ENCODE measurements around the gene ST6GALNAC3.
A peak's percentile ranks its signal among the peaks of the same experiment; 100 is the strongest.
"Not testable (repeated sequence)": the region's sequence is repeated elsewhere in the genome, so short reads cannot be mapped to it uniquely, and the experiment has no call there.

The ST6GALNAC3 gene

GRCh38 chr1:76109901-76110560 is 35.5 kb downstream of the ST6GALNAC3 start:
- DNase-seq = no peak

DNA sequence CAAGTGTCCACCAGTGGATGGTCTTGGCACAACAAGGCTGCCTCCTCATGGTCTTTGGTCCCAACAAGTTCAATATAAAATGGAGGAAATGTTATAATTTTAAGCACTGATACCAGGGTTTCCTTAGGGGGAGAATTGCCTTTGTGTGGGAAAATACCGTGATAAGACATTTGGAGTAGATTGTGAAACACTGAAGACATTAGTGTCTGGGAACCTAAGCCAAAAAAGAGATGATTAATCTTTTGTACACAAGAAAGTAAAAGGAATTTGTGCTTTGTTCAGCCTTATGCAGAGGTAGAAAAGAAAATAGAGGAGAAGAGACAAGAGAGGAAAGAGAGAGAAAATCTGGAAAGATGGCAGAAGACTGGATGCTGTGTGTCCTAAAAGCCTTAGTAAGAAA is 36.1 kb downstream of the ST6GALNAC3 start:
- no peak for DNase-seq

DNA sequence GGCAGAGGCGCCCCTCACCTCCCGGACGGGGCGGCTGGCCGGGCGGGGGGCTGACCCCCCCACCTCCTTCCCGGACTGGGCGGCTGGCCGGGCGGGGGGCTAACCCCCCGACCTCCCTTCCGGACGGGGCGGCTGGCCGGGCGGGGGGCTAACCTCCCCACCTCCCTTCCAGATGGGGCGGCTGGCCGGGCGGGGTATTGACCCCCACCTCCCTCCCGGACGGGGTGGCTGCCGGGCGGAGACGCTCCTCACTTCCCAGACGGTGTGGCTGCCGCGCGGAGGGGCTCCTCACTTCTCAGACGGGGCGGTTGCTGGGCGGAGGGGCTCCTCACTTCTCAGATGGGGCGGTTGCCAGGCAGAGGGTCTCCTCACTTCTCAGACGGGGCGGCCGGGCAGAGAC is 37.8 kb downstream of the ST6GALNAC3 start:
- not testable (repeated sequence) for DNase-seq

DNA sequence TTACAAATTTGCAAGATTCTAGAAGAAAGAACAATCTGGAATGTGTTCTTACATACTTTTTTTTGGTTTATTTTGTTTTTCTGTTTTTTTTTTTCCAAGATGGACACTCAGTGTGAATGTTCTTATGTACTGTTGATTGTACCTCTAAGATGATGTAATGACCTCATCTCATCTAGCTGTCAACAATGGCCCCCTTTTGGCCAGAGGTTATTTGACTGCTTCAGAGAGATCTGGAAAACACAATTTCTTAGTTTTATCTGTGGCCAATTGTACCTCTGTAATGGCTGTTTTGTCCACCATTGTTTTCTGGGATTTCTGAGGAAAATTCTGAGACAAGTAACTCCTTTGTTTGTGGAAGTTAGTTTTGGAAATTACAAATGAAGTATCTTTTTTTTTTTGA is 38.9 kb downstream of the ST6GALNAC3 start:
- no peak for DNase-seq

DNA sequence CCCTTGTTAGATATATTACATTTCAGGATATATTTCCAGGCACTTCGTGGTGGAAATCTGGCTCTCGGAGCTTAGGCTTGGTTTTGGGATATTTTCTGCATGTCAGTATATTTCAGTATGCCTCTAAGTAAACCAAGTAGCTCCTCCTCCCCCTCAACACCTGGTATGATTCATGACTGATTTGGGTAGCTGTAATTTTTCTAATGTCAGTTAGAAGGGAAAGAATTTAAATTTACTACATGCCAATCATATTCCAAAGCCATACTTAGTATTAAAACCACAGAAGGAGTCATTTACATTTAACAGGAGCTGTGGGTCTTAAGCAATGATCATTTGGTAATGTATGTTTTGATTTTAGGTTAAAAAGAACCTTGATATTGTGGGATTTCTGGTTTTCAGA is 40.6 kb downstream of the ST6GALNAC3 start:
- DNase-seq = no peak

- DNase-seq = no peak
Measured at GRCh38 chr1:76121850-76122249, 47.3 kb downstream of the ST6GALNAC3 start.

GRCh38 chr1:76122271-76122670 is 47.7 kb downstream of the ST6GALNAC3 start:
- DNase-seq = no peak

GRCh38 chr1:76123411-76124064 is 49.0 kb downstream of the ST6GALNAC3 start:
- DNase-seq = not testable (repeated sequence)

DNA sequence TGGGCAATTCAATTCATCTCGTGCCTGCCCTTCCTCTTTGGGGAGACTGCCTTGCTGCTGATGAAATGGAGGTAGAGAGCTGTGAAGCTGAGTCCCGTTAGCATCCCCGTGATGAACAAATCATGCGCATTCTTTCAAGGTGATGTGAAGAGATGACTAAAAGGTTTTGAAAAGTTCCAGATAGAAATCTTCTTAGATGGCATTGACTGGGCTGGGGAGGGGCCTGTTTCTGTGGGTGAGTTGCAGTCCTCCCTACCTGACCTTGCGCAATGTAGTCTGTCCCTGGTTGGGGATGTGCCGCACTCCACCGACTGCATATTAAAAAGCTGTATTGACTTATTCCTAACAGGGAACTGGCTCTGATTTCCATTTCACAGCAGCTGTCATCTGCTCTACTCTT is 49.6 kb downstream of the ST6GALNAC3 start:
- no peak for DNase-seq

- no peak for DNase-seq
Measured at GRCh38 chr1:76125473-76126219, 51.1 kb downstream of the ST6GALNAC3 start.

DNA sequence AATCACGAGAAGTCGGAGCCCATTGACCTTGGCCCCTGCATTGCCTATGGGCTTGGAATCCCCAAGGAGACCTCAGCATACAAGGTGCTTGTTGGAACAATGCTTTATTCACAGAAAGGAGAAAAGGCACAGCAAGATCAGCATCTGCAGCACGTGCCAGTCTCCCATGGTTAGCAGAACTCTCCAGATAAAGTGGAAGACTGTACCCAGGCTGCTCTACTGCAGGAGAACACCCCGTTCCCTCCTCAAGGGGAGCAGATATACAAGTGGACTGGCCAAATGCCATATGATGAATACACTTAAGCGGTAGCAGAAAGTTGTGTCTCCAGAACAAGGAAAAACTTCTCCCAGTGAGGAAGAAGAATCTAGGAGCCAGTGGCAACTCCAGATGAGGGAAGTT is 53.5 kb downstream of the ST6GALNAC3 start:
- no peak for DNase-seq

DNA sequence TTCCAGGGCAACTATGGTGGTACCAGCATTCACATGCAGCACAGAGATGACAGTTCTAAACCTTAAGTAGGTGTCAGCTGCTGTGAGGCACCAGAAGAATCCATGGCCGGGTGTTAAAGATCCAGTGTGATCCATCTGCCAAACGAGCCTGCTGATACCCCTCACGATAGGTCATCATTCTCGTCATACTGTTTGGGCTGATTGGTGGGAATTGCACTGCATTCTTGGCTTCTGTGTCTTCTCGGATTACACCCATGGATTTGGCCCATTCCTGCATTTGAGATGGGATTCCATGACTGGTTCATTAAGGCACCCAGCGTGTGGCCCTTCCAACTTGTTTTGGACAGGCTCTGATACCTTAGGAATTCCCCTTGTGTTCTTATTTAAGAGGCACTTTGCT is 55.2 kb downstream of the ST6GALNAC3 start:
- no peak for DNase-seq

GRCh38 chr1:76130992-76131391 is 56.4 kb downstream of the ST6GALNAC3 start:
- DNase-seq = no peak

- no peak for DNase-seq
Measured at GRCh38 chr1:76133977-76134376, 59.4 kb downstream of the ST6GALNAC3 start.

DNA sequence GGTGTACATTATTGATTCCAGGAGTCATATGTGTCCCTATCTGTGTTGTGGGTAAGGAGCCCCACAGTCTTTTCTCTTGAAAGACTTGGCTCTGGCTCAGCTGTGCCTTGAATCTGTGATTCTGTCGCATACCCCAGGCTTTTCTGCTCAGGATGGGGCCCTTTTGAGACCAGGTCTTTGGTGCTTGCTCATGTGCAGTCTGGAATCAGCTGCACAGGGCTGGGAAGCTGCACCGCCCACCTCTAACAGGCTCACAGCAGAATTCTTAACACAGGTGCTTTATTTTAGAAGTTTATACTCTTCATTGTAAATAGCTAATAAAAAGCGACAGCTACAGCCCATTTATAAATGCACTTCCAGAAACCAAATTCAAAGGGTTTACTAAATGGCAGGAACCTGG is 61.3 kb downstream of the ST6GALNAC3 start:
- DNase-seq = no peak

- DNase-seq = peak; percentile 36
Measured at GRCh38 chr1:76136894-76137293, 62.3 kb downstream of the ST6GALNAC3 start.

DNA sequence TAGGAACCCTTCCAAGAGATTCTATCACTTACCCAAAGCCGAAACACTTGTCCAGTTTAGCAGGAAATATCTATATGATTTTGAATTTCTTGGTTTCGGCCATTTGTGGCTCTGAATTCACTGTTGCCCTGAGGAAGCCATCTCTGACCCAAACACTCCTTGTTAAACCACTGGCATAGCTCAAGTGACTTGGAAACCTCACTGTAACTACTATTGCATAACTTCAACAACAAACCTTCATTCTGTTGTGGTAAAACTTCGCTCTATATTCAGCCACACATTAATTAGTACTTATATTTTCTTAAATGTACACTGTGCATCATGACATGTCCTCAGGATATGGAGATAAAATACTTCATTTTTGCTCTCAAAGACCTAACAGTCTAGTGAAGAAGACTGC is 63.2 kb downstream of the ST6GALNAC3 start:
- peak; percentile 53 for DNase-seq

DNA sequence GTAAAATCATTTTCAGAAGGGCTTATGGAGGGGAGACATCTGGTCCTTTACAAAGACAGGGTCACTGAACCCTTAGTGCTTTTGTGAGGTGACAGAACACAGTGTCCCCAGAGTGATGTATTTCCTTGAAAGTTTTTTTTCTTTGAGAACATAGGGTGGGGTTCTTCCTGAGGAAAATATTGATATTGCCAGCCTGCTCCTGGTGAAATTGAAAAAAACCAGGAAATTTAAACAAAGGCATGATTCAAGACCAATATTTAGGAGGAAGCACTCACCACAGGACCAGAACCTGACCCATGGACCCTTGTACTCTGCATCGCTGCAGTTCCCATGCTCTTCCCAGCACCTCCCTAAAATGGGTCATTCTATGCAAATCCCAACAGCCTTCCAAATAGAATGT is 63.7 kb downstream of the ST6GALNAC3 start:
- no peak for DNase-seq

GRCh38 chr1:76140227-76140626 is 65.7 kb downstream of the ST6GALNAC3 start:
- no peak for DNase-seq

DNA sequence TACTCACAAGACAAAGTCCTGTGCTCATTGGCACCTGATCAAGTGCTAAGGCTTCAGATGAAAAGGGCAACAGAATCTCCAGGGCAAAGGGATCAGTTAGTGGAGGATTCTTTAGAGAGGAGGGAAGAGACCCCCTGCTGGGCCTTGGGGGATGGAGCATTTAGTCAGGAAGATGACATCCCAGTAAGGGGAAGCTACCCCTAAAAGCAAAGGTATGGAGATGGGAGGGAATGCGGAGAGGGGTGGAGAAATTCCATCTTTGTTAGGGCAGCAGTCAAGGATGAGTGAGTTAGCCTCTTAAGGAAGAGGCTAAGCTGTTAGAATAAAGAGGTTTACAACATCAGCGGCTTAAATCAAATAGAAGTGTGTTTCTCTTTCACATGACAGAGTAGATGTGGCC is 67.4 kb downstream of the ST6GALNAC3 start:
- DNase-seq = no peak

DNA sequence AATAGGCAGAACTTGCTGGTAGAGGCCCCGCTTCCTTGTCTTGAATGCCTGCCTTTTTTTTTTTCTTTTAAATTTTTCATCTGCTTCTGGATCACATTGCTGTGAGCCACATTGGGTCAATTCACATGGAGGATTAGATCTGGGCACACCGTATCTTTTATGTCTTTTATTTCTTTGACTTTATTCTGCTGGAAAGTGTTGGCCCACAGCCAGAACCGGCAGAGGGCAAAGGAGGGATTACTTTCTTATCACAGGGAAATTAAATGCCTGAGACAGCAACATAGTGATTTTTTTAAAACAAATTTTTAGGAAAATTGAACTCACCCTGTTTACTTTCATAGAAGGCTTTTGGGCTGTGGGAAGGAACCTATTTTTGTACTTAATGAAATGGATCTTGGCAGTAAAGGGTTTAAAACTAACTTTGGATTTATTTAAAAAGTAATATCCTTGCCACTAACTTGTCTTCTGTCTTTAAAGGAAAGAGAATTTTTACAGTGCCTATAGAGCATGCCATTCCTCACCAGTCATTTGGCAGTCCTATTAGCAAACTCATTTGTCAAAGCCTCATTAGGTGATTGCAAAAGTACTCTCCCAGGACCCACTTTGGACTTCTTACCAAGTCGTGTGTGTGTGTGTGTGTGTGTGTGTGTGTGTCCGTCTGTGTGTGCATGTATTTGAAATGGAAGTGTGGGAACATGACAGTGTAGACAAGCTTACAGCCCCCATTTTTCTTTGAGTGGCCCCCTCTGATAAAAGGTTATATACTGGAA is 68.4 kb downstream of the ST6GALNAC3 start:
- DNase-seq = no peak

DNA sequence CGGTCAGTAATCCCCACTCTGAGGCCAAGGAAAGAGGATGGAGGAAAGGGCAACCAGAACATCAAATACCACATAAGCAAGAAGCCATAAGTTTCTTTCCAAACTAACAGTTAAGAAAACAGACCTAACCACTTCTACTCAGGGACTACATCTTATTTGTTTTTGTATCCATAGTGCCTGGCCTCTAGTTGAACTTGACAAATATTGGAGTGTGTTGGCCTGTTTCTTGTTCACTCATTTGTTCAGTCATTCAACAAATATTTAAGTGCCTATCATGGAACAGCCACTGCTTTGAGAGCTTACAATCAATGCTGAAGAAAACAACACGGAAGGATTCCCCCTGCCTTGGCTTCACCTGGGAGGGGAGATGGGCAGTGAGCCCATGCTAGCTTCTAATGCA is 69.7 kb downstream of the ST6GALNAC3 start:
- no peak for DNase-seq

DNA sequence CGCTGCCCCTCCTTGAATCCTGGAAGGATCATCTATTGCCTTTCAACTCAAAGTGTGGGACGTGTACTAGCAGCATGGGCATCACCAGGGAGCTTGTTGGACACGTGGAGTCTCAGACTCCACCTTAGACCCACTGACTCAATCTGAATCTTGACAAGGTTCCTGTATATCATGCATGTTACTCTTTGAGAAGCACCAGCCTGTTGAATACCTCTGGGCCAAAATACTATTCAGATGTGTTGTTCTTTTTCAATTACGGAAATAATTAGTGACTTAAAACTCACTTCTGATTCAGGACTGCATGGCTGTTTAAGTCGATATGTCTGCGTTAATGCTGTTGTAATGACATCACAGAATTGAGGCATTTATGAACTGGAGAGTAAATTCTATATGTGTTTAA is 70.8 kb downstream of the ST6GALNAC3 start:
- DNase-seq = no peak
